WTC11 (cell line): ENCODE results near the gene SSR1.

ENCODE experiments used
- CTCF ChIP-seq: fragments of 200-600 bp; IDR thresholded peaks from 2 replicates; pipeline ENCODE4 v1.8.0; 2022; ENCODE audit warnings: antibody characterized with exemption
- MAX ChIP-seq: sonication (generic); formaldehyde crosslinking; IDR thresholded peaks from 2 replicates; pipeline ENCODE4 v1.8.0; 2022; ENCODE audit warnings: mild to moderate bottlenecking, missing genetic modification reagents

- no peak for TF ChIP-seq MAX (CRISPR knock-in tag)
- no peak for TF ChIP-seq CTCF
These were observed 80.6 kb downstream of the SSR1 start for GRCh38 chr6:7232351-7232750.
